Renal pelvis (tissue), 4 donors: ENCODE results near the gene ASIC2. TPM values are rescaled to one million over a fixed set of nuclear protein-coding genes. Genes with fewer than 3 reads are reported as not detected.
"Not testable (repeated sequence)": the region's sequence is repeated elsewhere in the genome, so short reads cannot be mapped to it uniquely, and the experiment has no call there.

Experiments
- DNase-seq: peaks from one replicate; pipeline ENCODE4 v3.0.0-alpha.2; 2013
- polyA plus RNA-seq, 3 donors: library from polyadenylated mRNA; unstranded; fragments of 120-200 nt; gene quantifications; one replicate each; pipeline ENCODE4 v1.2.1, GENCODE V29; 2013; ENCODE audit not compliant: insufficient read length in 3 of 3

ASIC2 gene
- polyA plus RNA-seq, 3 donors = 2.3 to 4.1 (median 3.2) TPM

GRCh38 chr17:32985050-32985756 is 307.9 kb downstream of the ASIC2 start:
- DNase-seq = no peak

- not testable (repeated sequence) for DNase-seq
Measured at GRCh38 chr17:32981611-32982010, 311.5 kb downstream of the ASIC2 start.

- DNase-seq = no peak
Measured at GRCh38 chr17:32980230-32980629, 312.9 kb downstream of the ASIC2 start.

- DNase-seq = no peak
Measured at GRCh38 chr17:32976605-32977004, 316.5 kb downstream of the ASIC2 start.

GRCh38 chr17:32976131-32976530 is 317.0 kb downstream of the ASIC2 start:
- DNase-seq = no peak

GRCh38 chr17:32971171-32971570 is 321.9 kb downstream of the ASIC2 start:
- DNase-seq = no peak

- DNase-seq = no peak
Measured at GRCh38 chr17:32970281-32970680, 322.8 kb downstream of the ASIC2 start.

- not testable (repeated sequence) for DNase-seq
Measured at GRCh38 chr17:32969231-32969630, 323.9 kb downstream of the ASIC2 start.

GRCh38 chr17:32964541-32964940 is 328.6 kb downstream of the ASIC2 start:
- DNase-seq = no peak
